GM12878 (cell line): ENCODE measurements around the gene IPPK. TPM values are rescaled to one million over a fixed set of nuclear protein-coding genes. Genes with fewer than 3 reads are reported as not detected.

Experiments
- ATAC-seq: fragments of 200-7000 bp; cut with Tn5 transposase; 3 replicates; pipeline ENCODE4 v1.9.1; 2020; ENCODE audit warnings: mild to moderate bottlenecking, moderate library complexity
- BruUV-seq: library from RNA; stranded (reverse); fragments of 400-500 nt; replicated peaks from 2 replicates; lab custom pipeline; 2021; lab: Mats Ljungman, UMichigan
- CTCF ChIA-PET: fragments of 300-600 bp; sonication (Branson Sonifier 250); formaldehyde crosslinking; extraction: SDS; loops from one replicate; lab custom pipeline; 2021; ENCODE audit warnings: inconsistent platforms; lab: Yijun Ruan, JAX
- POLR2A ChIA-PET: fragments of 350-600 bp; formaldehyde crosslinking; extraction: SDS; loops from one replicate; lab custom pipeline; 2021; ENCODE audit warnings: inconsistent platforms; lab: Charles Lee
- RAD21 ChIA-PET: fragments of 300-600 bp; sonication (Branson Sonifier 250); formaldehyde crosslinking; loops from one replicate; lab custom pipeline; 2023; ENCODE audit warnings: antibody characterized with exemption; ENCODE audit not compliant: unreplicated experiment; lab: Charles Lee
- SMC1A ChIA-PET: fragments of 300-600 bp; sonication (Branson Sonifier 250); formaldehyde crosslinking; loops from one replicate; lab custom pipeline; 2023; ENCODE audit not compliant: unreplicated experiment, uncharacterized antibody; lab: Charles Lee
- DNase-seq: peaks from one replicate; pipeline ENCODE4 v3.0.0-alpha.2; 2011; ENCODE audit warnings: low read depth, low spot score
- FAIRE-seq: peaks from 3 replicates; lab custom pipeline; 2011; peaks lifted over from hg19 to GRCh38; lab: Jason Lieb, UNC
- H2AFZ ChIP-seq: 2 replicates; pipeline ENCODE4 v1.6.0; 2011; ENCODE audit warnings: low read depth, low read length, control low read depth; ENCODE audit not compliant: control insufficient read depth
- H3K27ac ChIP-seq: 2 replicates; pipeline ENCODE4 v1.5.1; 2011; ENCODE audit warnings: control low read depth; ENCODE audit not compliant: control insufficient read depth, insufficient read depth
- H3K27me3 ChIP-seq, 2 experiments: replicated peaks in 1 of 2; 2 replicates each; pipeline versions ENCODE4 v1.6.0 to v1.6.1; 2011; ENCODE audit warnings: low read length in 1 of 2; ENCODE audit not compliant: control insufficient read depth in 2 of 2, insufficient read depth in 2 of 2
- H3K36me3 ChIP-seq, 2 experiments: 2 replicates each; pipeline ENCODE4 v1.5.1; 2011; ENCODE audit warnings: low read length in 1 of 2; ENCODE audit not compliant: control insufficient read depth in 2 of 2, insufficient read depth in 2 of 2
- H3K4me1 ChIP-seq: 2 replicates; pipeline ENCODE4 v1.6.1; 2011; ENCODE audit warnings: mild to moderate bottlenecking, low read length, moderate library complexity, mixed read lengths; ENCODE audit not compliant: control insufficient read depth, insufficient read depth
- H3K4me2 ChIP-seq: 2 replicates; pipeline ENCODE4 v1.6.0; 2011; ENCODE audit warnings: control low read depth; ENCODE audit not compliant: control insufficient read depth, insufficient read depth
- H3K4me3 ChIP-seq: fragments of 200-600 bp; sonication (generic); 2 replicates; pipeline ENCODE4 v1.5.1; 2016
- H3K79me2 ChIP-seq: 2 replicates; pipeline ENCODE4 v1.6.0; 2011; ENCODE audit warnings: low read length; ENCODE audit not compliant: control insufficient read depth, insufficient read depth
- H3K9ac ChIP-seq: 2 replicates; pipeline ENCODE4 v1.8.0; 2011; ENCODE audit warnings: low read length, control low read depth, mixed read lengths; ENCODE audit not compliant: control insufficient read depth, insufficient read depth
- H3K9me3 ChIP-seq: replicated peaks from 3 replicates; pipeline ENCODE4 v1.5.1; 2011; ENCODE audit warnings: mild to moderate bottlenecking, low read length; ENCODE audit not compliant: control insufficient read depth, insufficient read depth
- H4K20me1 ChIP-seq: 2 replicates; pipeline ENCODE4 v1.6.0; 2011; ENCODE audit not compliant: control insufficient read depth, insufficient read depth
- MXI1 ChIP-seq: fragments of 150-350 bp; IDR thresholded peaks from 2 replicates; pipeline ENCODE4 v1.6.1; 2011; ENCODE audit warnings: low read depth, mild to moderate bottlenecking, inconsistent platforms, low read length, improper control_type of control experiment
- POLR2AphosphoS5 ChIP-seq: IDR thresholded peaks from 2 replicates; pipeline ENCODE4 v1.6.1; 2011; ENCODE audit warnings: mild to moderate bottlenecking, low read length, inconsistent platforms
- RAD51 ChIP-seq: fragments of 450-650 bp; IDR thresholded peaks from 2 replicates; pipeline ENCODE4 v1.6.1; 2016; ENCODE audit warnings: moderate library complexity, mild to moderate bottlenecking, inconsistent platforms
- TCF3 ChIP-seq: IDR thresholded peaks from 2 replicates; pipeline ENCODE4 v1.6.1; 2012; ENCODE audit warnings: low read depth, mild to moderate bottlenecking, low read length, borderline replicate concordance; ENCODE audit not compliant: insufficient read depth
- WRNIP1 ChIP-seq: IDR thresholded peaks from 2 replicates; pipeline ENCODE4 v1.6.1; 2011; ENCODE audit warnings: low read depth, low read length, improper control_type of control experiment, borderline replicate concordance
- WGBS: methylation state at CpG from one replicate; pipeline ENCODE4 v1.1.6; 2016; ENCODE audit warnings: low lambda C conversion rate; ENCODE audit not compliant: insufficient replicate concordance, insufficient coverage; ENCODE audit errors: missing lambda C conversion rate; 5-methylcytosine and 5-hydroxymethylcytosine counted together
- in situ Hi-C: fragments of 300-500 bp; cut with MboI; formaldehyde crosslinking; loops from 9 replicates; pipeline ENCODE4 v1.14.3; 2018; ENCODE audit warnings: mixed read lengths
- intact Hi-C: fragments of 100-400 bp; cut with micrococcal nuclease; formaldehyde crosslinking; loops from one replicate; pipeline ENCODE4 v1.14.2; 2022; ENCODE audit not compliant: unreplicated experiment
- polyA plus RNA-seq, 11 experiments: library from polyadenylated mRNA; depleted of rRNA in 4 of 11; unstranded in 6 of 11; stranded (reverse) in 5 of 11; fragments of >200 nt; fragmentation: Nextera tagmentation in 4 of 11; fragmentation: Illumina TruSeq in 1 of 11; extraction: Ambion mirVana in 4 of 11; extraction: Trizol in 1 of 11; gene quantifications; 1 replicate in 1 of 11; 2 replicates in 10 of 11; pipeline versions ENCODE4 v1.2.1 to v1.2.3, GENCODE V29; 2011 to 2016; ENCODE audit warnings: inconsistent platforms in 2 of 11, missing spikeins in 2 of 11, low read depth in 1 of 11
- total RNA-seq, 4 experiments: library from RNA; depleted of rRNA in 3 of 4; stranded (reverse); fragments of >200 nt in 3 of 4; fragmentation: Illumina TruSeq in 1 of 4; extraction: Trizol in 1 of 4; gene quantifications; 2 replicates each; pipeline versions ENCODE4 v1.2.1 to v1.2.3, GENCODE V29; 2013 to 2021

IPPK gene
- total and polyA plus RNA-seq, 10 of the 15 experiments (the other 5 are each of a cell fraction or from before 2014, with no cell fraction given): 2.1 to 22.1 (median 11.4) TPM

GRCh38 chr9:92614763-92615461 is 55.0 kb downstream of the IPPK start:
- RAD21 ChIA-PET: no interaction called here
- TF ChIP-seq TCF3: no peak

GRCh38 chr9:92614123-92614510 is 55.8 kb downstream of the IPPK start:
- RAD21 ChIA-PET: no interaction called here
- H3K27me3 ChIP-seq: no peaks in the 10 kb centered on the region
- H3K9ac ChIP-seq: no peak overlapping the region
- no peak for FAIRE-seq
- no TSS peak for BruUV-seq
- no peaks in the 10 kb centered on the region for H3K9me3 ChIP-seq
- CTCF ChIA-PET: interaction anchor here (0.6 kb wide), 1 partner anchor 16 kb away, joined by 6 read pairs; no protein-coding TSS in a partner anchor
- H3K4me2 ChIP-seq: no peak overlapping the region
- H2AFZ ChIP-seq: no peak overlapping the region
- no peaks in the 10 kb centered on the region for H4K20me1 ChIP-seq
- intact Hi-C loops: no loop called here
- H3K4me1 ChIP-seq: no peaks in the 10 kb centered on the region
- in situ Hi-C loops: no loop called here
- 99% methylated on average over 9 of the region's 9 CpGs for WGBS
- H3K79me2 ChIP-seq: no peaks in the 10 kb centered on the region
- POLR2A ChIA-PET: no interaction called here
- no peak for TF ChIP-seq POLR2AphosphoS5
- TF ChIP-seq RAD51: no peak
- TF ChIP-seq MXI1: no peak
- no peak for TF ChIP-seq WRNIP1
- TF ChIP-seq, all 136 proteins: peak for 0
- Histone ChIP-seq H3K4me3 (no peak overlapping the region), H3K27ac (no peak overlapping the region), H3K36me3 (peaks cover 11 to 24% of the 10 kb centered on the region in 2 experiments)
- SMC1A ChIA-PET: no interaction called here
- no peak for ATAC-seq
- DNase-seq: no peak

More at GRCh38 chr9:92614763-92615461, 55.0 kb downstream of the IPPK start:
- Histone ChIP-seq H3K27ac (no peak overlapping the region), H2AFZ (no peak overlapping the region), H3K79me2 (no peaks in the 10 kb centered on the region), H3K4me1 (no peaks in the 10 kb centered on the region), H3K36me3 (peaks cover 11 to 28% of the 10 kb centered on the region in 2 experiments), H3K27me3 (no peaks in the 10 kb centered on the region), H3K4me3 (no peak overlapping the region), H3K9ac (no peak overlapping the region), H3K4me2 (no peak overlapping the region), H4K20me1 (no peaks in the 10 kb centered on the region), H3K9me3 (no peaks in the 10 kb centered on the region)
- in situ Hi-C loops: no loop called here
- CTCF ChIA-PET: interaction anchor here (0.6 kb wide), 1 partner anchor 13 kb away, joined by 4 read pairs; no protein-coding TSS in a partner anchor
- FAIRE-seq: no peak
- POLR2A ChIA-PET: no interaction called here
- no peak for ATAC-seq
- BruUV-seq: no TSS peak
- WGBS: 89% methylated on average over 17 of the region's 17 CpGs
- intact Hi-C loops: no loop called here
- SMC1A ChIA-PET: no interaction called here
- DNase-seq: no peak
